ENCODE results near the gene CALR3. TPM values are rescaled to one million over a fixed set of nuclear protein-coding genes. Genes with fewer than 3 reads are reported as not detected.

The CALR3 gene
- total and polyA plus RNA-seq, 10 of the 15 experiments (the other 5 are each of a cell fraction or from before 2014, with no cell fraction given), result 0.05 to 0.45 (median 0.12) TPM; not detected in 2

DNA sequence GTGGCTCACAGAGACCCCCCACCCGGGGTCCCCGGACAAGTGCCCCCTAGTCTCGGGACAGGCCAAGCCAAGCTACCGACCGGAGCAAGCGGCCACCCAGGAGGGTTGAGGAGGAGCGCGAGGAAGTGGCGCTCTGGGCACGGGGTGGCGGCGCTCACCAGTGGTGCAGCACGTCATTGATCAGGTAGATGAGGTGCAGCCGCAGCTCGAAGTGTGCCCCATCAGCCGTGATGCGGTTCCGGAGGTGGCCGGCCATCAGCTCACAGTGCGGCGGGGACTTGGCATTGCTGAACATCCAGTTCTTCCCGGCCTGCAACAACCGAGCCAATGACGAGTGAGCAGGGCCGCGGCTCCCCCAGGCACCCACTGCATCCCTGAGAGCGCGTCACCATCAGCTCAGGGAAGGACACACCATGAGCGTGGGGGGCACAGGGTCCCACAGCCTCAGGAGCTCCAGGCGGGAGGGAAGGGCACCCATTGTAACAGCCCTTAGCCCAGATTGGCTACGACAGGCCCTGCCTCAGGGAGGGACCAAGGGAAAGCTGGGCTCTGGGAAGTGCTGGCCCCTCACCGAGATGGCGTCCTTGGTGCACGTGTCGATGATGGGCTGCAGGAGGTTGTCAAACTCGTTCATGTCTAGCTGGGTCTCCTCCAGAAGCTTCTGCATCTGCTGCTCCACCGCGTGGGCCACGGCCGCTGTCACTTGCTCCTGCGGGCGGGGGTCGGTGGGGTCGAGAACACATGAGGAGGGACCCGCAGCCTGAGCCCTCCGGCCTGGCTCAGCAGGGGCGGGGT is 36.7 kb upstream of the CALR3 start (continued):
- TF ChIP-seq DPF2 (IDR thresholded peaks at IDR 0.05), result no peak
- no peak for TF ChIP-seq ZNF384 (IDR thresholded peaks at IDR 0.05; ENCODE audit: borderline replicate concordance, low read depth, low read length)
- TF ChIP-seq EGR1 (IDR thresholded peaks at IDR 0.05; ENCODE audit: borderline replicate concordance in 1 of 2, low read depth in 2 of 2, low read length in 2 of 2), result no peak
- no peak for TF ChIP-seq SP1 (IDR thresholded peaks at IDR 0.05; ENCODE audit: low read depth, low read length)
- TF ChIP-seq, protein P1, sequence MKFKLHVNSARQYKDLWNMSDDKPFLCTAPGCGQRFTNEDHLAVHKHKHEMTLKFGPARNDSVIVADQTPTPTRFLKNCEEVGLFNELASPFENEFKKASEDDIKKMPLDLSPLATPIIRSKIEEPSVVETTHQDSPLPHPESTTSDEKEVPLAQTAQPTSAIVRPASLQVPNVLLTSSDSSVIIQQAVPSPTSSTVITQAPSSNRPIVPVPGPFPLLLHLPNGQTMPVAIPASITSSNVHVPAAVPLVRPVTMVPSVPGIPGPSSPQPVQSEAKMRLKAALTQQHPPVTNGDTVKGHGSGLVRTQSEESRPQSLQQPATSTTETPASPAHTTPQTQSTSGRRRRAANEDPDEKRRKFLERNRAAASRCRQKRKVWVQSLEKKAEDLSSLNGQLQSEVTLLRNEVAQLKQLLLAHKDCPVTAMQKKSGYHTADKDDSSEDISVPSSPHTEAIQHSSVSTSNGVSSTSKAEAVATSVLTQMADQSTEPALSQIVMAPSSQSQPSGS (IDR thresholded peaks at IDR 0.05; ENCODE audit: low read length), result no peak
- TF ChIP-seq CBX5 (IDR thresholded peaks at IDR 0.05; ENCODE audit: low read depth), result no peak
- TF ChIP-seq POLR2AphosphoS5 (IDR thresholded peaks at IDR 0.05; ENCODE audit: low read length), result no peak
- TF ChIP-seq, protein P2, sequence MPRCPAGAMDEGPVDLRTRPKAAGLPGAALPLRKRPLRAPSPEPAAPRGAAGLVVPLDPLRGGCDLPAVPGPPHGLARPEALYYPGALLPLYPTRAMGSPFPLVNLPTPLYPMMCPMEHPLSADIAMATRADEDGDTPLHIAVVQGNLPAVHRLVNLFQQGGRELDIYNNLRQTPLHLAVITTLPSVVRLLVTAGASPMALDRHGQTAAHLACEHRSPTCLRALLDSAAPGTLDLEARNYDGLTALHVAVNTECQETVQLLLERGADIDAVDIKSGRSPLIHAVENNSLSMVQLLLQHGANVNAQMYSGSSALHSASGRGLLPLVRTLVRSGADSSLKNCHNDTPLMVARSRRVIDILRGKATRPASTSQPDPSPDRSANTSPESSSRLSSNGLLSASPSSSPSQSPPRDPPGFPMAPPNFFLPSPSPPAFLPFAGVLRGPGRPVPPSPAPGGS (IDR thresholded peaks at IDR 0.05; ENCODE audit: borderline replicate concordance, insufficient read depth, low read depth, low read length, poor library complexity, severe bottlenecking), result no peak
- no peak for TF ChIP-seq FOXM1 (IDR thresholded peaks at IDR 0.05; ENCODE audit: low read depth, low read length)

DNA sequence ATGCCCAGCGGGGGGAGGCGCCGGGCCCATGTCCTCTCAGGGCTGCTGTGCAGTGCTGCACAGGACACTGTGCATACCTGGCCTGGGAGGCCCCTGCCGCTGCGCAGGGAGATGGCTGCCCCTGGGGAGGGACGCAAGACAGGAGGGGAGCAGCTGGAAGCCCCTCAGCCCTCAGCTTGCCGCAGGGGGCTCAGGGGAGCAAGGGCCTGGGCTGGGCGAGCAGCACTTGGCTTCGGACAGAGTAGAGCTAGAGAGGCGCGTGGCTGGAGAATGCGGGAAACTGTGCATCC is 35.4 kb upstream of the CALR3 start:
- Histone ChIP-seq H3K27me3 (replicated peaks in 1 of 2; ENCODE audit: control insufficient read depth in 2 of 2, insufficient read depth in 2 of 2, low read length in 1 of 2) (no peaks in the 10 kb centered on the region), H3K4me3 (no peak overlapping the region), H2AFZ (ENCODE audit: control insufficient read depth, low read depth, low read length) (no peak overlapping the region), H3K4me1 (ENCODE audit: control insufficient read depth, insufficient read depth, low read length) (no peaks in the 10 kb centered on the region), H3K27ac (ENCODE audit: control insufficient read depth, insufficient read depth) (no peak overlapping the region), H3K4me2 (ENCODE audit: control insufficient read depth, insufficient read depth) (no peak overlapping the region), H3K9me3 (replicated peaks; ENCODE audit: control insufficient read depth, insufficient read depth, low read length) (no peaks in the 10 kb centered on the region), H4K20me1 (ENCODE audit: control insufficient read depth, insufficient read depth) (no peaks in the 10 kb centered on the region), H3K9ac (ENCODE audit: control insufficient read depth, insufficient read depth, low read length) (no peak overlapping the region), H3K79me2 (ENCODE audit: control insufficient read depth, insufficient read depth, low read length) (peaks cover 2% of the 10 kb centered on the region; the same call in 1 of the 2 replicates), H3K36me3 (ENCODE audit: control insufficient read depth in 2 of 2, insufficient read depth in 2 of 2, low read length in 1 of 2) (peaks cover 21 to 65% of the 10 kb centered on the region in 2 experiments)
- DNase-seq (ENCODE audit: low read depth, low spot score) (no peak), FAIRE-seq (no peak), ATAC-seq (no peak)
- POLR2A ChIA-PET, result no interaction called here
- WGBS (ENCODE audit: insufficient coverage, insufficient replicate concordance, low lambda C conversion rate, missing lambda C conversion rate), result over 99% methylated on average over 11 of the region's 12 CpGs
- SMC1A ChIA-PET (ENCODE audit: uncharacterized antibody, unreplicated experiment), result no interaction called here
- intact Hi-C loops (cut with micrococcal nuclease; ENCODE audit: unreplicated experiment) (no loop called here), in situ Hi-C loops (cut with MboI) (no loop called here)
- BruUV-seq (replicated peaks), result no TSS peak
- CTCF ChIA-PET, result no interaction called here
- RAD21 ChIA-PET (ENCODE audit: unreplicated experiment), result no interaction called here
- TF ChIP-seq NFIC (IDR thresholded peaks at IDR 0.05; ENCODE audit: low read depth, low read length) (no peak), POLR2A (IDR thresholded peaks at IDR 0.05; ENCODE audit: low read depth, low read length) (peak; percentile 42)
- TF ChIP-seq, protein P3, sequence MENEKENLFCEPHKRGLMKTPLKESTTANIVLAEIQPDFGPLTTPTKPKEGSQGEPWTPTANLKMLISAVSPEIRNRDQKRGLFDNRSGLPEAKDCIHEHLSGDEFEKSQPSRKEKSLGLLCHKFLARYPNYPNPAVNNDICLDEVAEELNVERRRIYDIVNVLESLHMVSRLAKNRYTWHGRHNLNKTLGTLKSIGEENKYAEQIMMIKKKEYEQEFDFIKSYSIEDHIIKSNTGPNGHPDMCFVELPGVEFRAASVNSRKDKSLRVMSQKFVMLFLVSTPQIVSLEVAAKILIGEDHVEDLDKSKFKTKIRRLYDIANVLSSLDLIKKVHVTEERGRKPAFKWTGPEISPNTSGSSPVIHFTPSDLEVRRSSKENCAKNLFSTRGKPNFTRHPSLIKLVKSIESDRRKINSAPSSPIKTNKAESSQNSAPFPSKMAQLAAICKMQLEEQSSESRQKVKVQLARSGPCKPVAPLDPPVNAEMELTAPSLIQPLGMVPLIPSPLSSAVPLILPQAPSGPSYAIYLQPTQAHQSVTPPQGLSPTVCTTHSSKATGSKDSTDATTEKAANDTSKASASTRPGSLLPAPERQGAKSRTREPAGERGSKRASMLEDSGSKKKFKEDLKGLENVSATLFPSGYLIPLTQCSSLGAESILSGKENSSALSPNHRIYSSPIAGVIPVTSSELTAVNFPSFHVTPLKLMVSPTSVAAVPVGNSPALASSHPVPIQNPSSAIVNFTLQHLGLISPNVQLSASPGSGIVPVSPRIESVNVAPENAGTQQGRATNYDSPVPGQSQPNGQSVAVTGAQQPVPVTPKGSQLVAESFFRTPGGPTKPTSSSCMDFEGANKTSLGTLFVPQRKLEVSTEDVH (IDR thresholded peaks at IDR 0.05; ENCODE audit: low read depth, partially characterized antibody), result no peak
- TF ChIP-seq, protein P2 (IDR thresholded peaks at IDR 0.05; ENCODE audit: borderline replicate concordance, insufficient read depth, low read depth, low read length, poor library complexity, severe bottlenecking), result no peak
- TF ChIP-seq, protein P4, sequence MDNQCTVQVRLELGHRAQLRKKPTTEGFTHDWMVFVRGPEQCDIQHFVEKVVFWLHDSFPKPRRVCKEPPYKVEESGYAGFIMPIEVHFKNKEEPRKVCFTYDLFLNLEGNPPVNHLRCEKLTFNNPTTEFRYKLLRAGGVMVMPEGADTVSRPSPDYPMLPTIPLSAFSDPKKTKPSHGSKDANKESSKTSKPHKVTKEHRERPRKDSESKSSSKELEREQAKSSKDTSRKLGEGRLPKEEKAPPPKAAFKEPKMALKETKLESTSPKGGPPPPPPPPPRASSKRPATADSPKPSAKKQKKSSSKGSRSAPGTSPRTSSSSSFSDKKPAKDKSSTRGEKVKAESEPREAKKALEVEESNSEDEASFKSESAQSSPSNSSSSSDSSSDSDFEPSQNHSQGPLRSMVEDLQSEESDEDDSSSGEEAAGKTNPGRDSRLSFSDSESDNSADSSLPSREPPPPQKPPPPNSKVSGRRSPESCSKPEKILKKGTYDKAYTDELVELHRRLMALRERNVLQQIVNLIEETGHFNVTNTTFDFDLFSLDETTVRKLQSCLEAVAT (IDR thresholded peaks at IDR 0.05), result no peak

Measured in GM12878 (cell line).